BJ (cell line): ENCODE data around the gene C1QTNF6. TPM values are rescaled to one million over a fixed set of nuclear protein-coding genes. Genes with fewer than 3 reads are reported as not detected.

Experiments used
- CTCF ChIA-PET: fragments of 350-600 bp; formaldehyde crosslinking; extraction: SDS; loops from one replicate; lab custom pipeline; 2021; ENCODE audit warnings: antibody characterized with exemption, inconsistent platforms; lab: Yijun Ruan, JAX
- POLR2A ChIA-PET: fragments of 300-600 bp; sonication (Branson Sonifier 250); formaldehyde crosslinking; extraction: SDS; loops from one replicate; lab custom pipeline; 2021; ENCODE audit warnings: antibody characterized with exemption; lab: Charles Lee
- DNase-seq: peaks from one replicate; pipeline ENCODE4 v3.0.0-alpha.2; 2011; ENCODE audit warnings: low read depth
- H3K27me3 ChIP-seq: 2 replicates; pipeline ENCODE4 v1.6.0; 2011; ENCODE audit warnings: low read length; ENCODE audit not compliant: control insufficient read depth, insufficient read depth
- H3K36me3 ChIP-seq: 2 replicates; pipeline ENCODE4 v1.5.1; 2011; ENCODE audit warnings: low read length; ENCODE audit not compliant: control insufficient read depth, insufficient read depth
- H3K4me3 ChIP-seq: 2 replicates; pipeline ENCODE4 v1.5.1; 2011; ENCODE audit warnings: low read depth, mild to moderate bottlenecking, control low read depth, low read length
- CTCF ChIP-seq: IDR thresholded peaks from 2 replicates; pipeline ENCODE4 v1.5.1; 2011; ENCODE audit warnings: low read depth, mild to moderate bottlenecking, control low read depth, inconsistent platforms, low read length, moderate library complexity; ENCODE audit not compliant: insufficient read depth
- polyA plus RNA-seq: library from polyadenylated mRNA; depleted of rRNA; stranded (reverse); fragments of >200 nt; gene quantifications from 2 replicates; pipeline ENCODE4 v1.2.3, GENCODE V29; 2011

C1QTNF6 gene
- polyA plus RNA-seq, 1 experiment, result 19.3 TPM

- Histone ChIP-seq H3K4me3 (no peak overlapping the region), H3K27me3 (peaks cover 8% of the 10 kb centered on the region), H3K36me3 (no peaks in the 10 kb centered on the region)
- ChIA-PET POLR2A (no interaction called here), CTCF (interaction anchor here (1.3 to 1.9 kb wide), 5 partner anchors 15 to 177 kb away, joined by 3 to 5 read pairs (median 4); no protein-coding TSS in a partner anchor)
- TF ChIP-seq CTCF, result no peak
- DNase-seq, result no peak
These were observed 47.2 kb downstream of the C1QTNF6 start for GRCh38 chr22:37140686-37141323.

GRCh38 chr22:37139762-37140161 is 48.3 kb downstream of the C1QTNF6 start:
- ChIA-PET CTCF (interaction anchor here (1.4 to 1.5 kb wide), 2 partner anchors 14 to 58 kb away, joined by 4 to 5 read pairs; no protein-coding TSS in a partner anchor), POLR2A (no interaction called here)
- TF ChIP-seq CTCF, result no peak
- Histone ChIP-seq H3K4me3 (no peak overlapping the region), H3K36me3 (no peaks in the 10 kb centered on the region), H3K27me3 (peaks cover 6% of the 10 kb centered on the region)
- DNase-seq, result no peak

- POLR2A ChIA-PET, result no interaction called here
These were observed 49.0 kb downstream of the C1QTNF6 start for GRCh38 chr22:37138849-37139561.

GRCh38 chr22:37137903-37138665 is 50.0 kb downstream of the C1QTNF6 start:
- POLR2A ChIA-PET, result no interaction called here

More at GRCh38 chr22:37138849-37139561, 49.0 kb downstream of the C1QTNF6 start:
- DNase-seq, result no peak
- CTCF ChIA-PET, result no interaction called here
- TF ChIP-seq CTCF, result no peak
- peaks cover 6% of the 10 kb centered on the region; the same call in 1 of the 2 replicates for H3K27me3 ChIP-seq
- no peak overlapping the region for H3K4me3 ChIP-seq
- H3K36me3 ChIP-seq, result no peaks in the 10 kb centered on the region

More at GRCh38 chr22:37137903-37138665, 50.0 kb downstream of the C1QTNF6 start:
- TF ChIP-seq CTCF, result no peak
- H3K36me3 ChIP-seq, result no peaks in the 10 kb centered on the region
- H3K4me3 ChIP-seq, result no peak overlapping the region
- CTCF ChIA-PET, result no interaction called here
- H3K27me3 ChIP-seq, result peaks cover 6% of the 10 kb centered on the region; the same call in 1 of the 2 replicates
- DNase-seq, result no peak
